ENCODE data around the gene ZNF578.
"Not testable (repeated sequence)": the region's sequence is repeated elsewhere in the genome, so short reads cannot be mapped to it uniquely, and the experiment has no call there.

Gene ZNF578

GRCh38 chr19:52453324-52454094 lies at the start of gene ZNF578:
Gene ZNF578, plus strand, starts transcription at chr19:52453553. Its CDS starts 48,293 bp downstream, at chr19:52501846.
- peak; percentile 12 to 42 (median 18) for DNase-seq (ENCODE audit: low read depth in 3 of 3, low spot score in 1 of 3)

- no peak for DNase-seq (ENCODE audit: low read depth in 3 of 3, low spot score in 1 of 3)
Measured at GRCh38 chr19:52410276-52410675, 43.1 kb upstream of the ZNF578 start.

GRCh38 chr19:52415711-52416110 lies 37.6 kb upstream of the ZNF578 start:
- DNase-seq (ENCODE audit: low read depth in 3 of 3, low spot score in 1 of 3), result no peak

- no peak for DNase-seq (ENCODE audit: low read depth in 3 of 3, low spot score in 1 of 3)
Measured at GRCh38 chr19:52428937-52429336, 24.4 kb upstream of the ZNF578 start, which contains the start of gene ZNF534. Gene ZNF534, plus strand, starts transcription at chr19:52429148. Its CDS starts 2,327 bp downstream, at chr19:52431475.

GRCh38 chr19:52442179-52442578 lies 11.2 kb upstream of the ZNF578 start:
- DNase-seq (ENCODE audit: low read depth in 3 of 3, low spot score in 1 of 3), result no peak

GRCh38 chr19:52444506-52444905 lies 8.8 kb upstream of the ZNF578 start:
- no peak for DNase-seq (ENCODE audit: low read depth in 3 of 3, low spot score in 1 of 3)

- no peak for DNase-seq (ENCODE audit: low read depth in 3 of 3, low spot score in 1 of 3)
Measured at GRCh38 chr19:52451241-52451640, 2.1 kb upstream of the ZNF578 start.

- no peak for DNase-seq (ENCODE audit: low read depth in 3 of 3, low spot score in 1 of 3)
Measured at GRCh38 chr19:52464798-52465470, 11.6 kb downstream of the ZNF578 start.

GRCh38 chr19:52473655-52474350 lies 20.4 kb downstream of the ZNF578 start:
- DNase-seq (ENCODE audit: low read depth in 3 of 3, low spot score in 1 of 3), result no peak

- no peak for DNase-seq (ENCODE audit: low read depth in 3 of 3, low spot score in 1 of 3)
Measured at GRCh38 chr19:52474351-52475127, 21.2 kb downstream of the ZNF578 start.

- not testable (repeated sequence) for DNase-seq (ENCODE audit: low read depth in 3 of 3, low spot score in 1 of 3)
Measured at GRCh38 chr19:52484111-52484743, 30.9 kb downstream of the ZNF578 start.

GRCh38 chr19:52485064-52485463 lies 31.7 kb downstream of the ZNF578 start:
- not testable (repeated sequence) for DNase-seq (ENCODE audit: low read depth in 3 of 3, low spot score in 1 of 3)

- DNase-seq (ENCODE audit: low read depth in 3 of 3, low spot score in 1 of 3), result not testable (repeated sequence)
Measured at GRCh38 chr19:52485561-52486240, 32.3 kb downstream of the ZNF578 start.

GRCh38 chr19:52492201-52492993 lies 39.0 kb downstream of the ZNF578 start:
- DNase-seq (ENCODE audit: low read depth in 3 of 3, low spot score in 1 of 3), result no peak

- no peak for DNase-seq (ENCODE audit: low read depth in 3 of 3, low spot score in 1 of 3)
Measured at GRCh38 chr19:52492994-52493470, 39.7 kb downstream of the ZNF578 start.

GRCh38 chr19:52494518-52494917 lies 41.2 kb downstream of the ZNF578 start:
- DNase-seq (ENCODE audit: low read depth in 3 of 3, low spot score in 1 of 3), result no peak

- no peak for DNase-seq (ENCODE audit: low read depth in 3 of 3, low spot score in 1 of 3)
Measured at GRCh38 chr19:52498571-52498970, 45.2 kb downstream of the ZNF578 start.

GRCh38 chr19:52500474-52500873 lies 47.1 kb downstream of the ZNF578 start:
- not testable (repeated sequence) for DNase-seq (ENCODE audit: low read depth in 3 of 3, low spot score in 1 of 3)

- DNase-seq (ENCODE audit: low read depth in 3 of 3, low spot score in 1 of 3), result not testable (repeated sequence)
Measured at GRCh38 chr19:52500991-52501390, 47.6 kb downstream of the ZNF578 start.

Data from stimulated activated CD4-positive, alpha-beta T cell treated with anti-CD3 and anti-CD28 coated beads, TNF-alpha, amount 100 ng/mL, for 1 hour (primary cell).